ENCODE data around the gene KRTAP5-6.

KRTAP5-6 gene

GRCh38 chr11:1702506-1702905 is 5.5 kb downstream of the KRTAP5-6 start:
- no peak for DNase-seq

GRCh38 chr11:1703146-1703545 is 6.2 kb downstream of the KRTAP5-6 start:
- DNase-seq, result no peak

GRCh38 chr11:1705126-1706052 is 8.4 kb downstream of the KRTAP5-6 start:
- DNase-seq, result no peak

- no peak for DNase-seq
Observed at GRCh38 chr11:1706634-1707400, 9.8 kb downstream of the KRTAP5-6 start.

- no peak for DNase-seq
Observed at GRCh38 chr11:1707751-1708150, 10.8 kb downstream of the KRTAP5-6 start.

- DNase-seq, result no peak
Observed at GRCh38 chr11:1708716-1709115, 11.7 kb downstream of the KRTAP5-6 start.

GRCh38 chr11:1714908-1715885 is 18.2 kb downstream of the KRTAP5-6 start:
- DNase-seq, result no peak

GRCh38 chr11:1717745-1718144 is 20.8 kb downstream of the KRTAP5-6 start:
- no peak for DNase-seq

- no peak for DNase-seq
Observed at GRCh38 chr11:1718326-1718725, 21.3 kb downstream of the KRTAP5-6 start.

GRCh38 chr11:1719781-1720180 is 22.8 kb downstream of the KRTAP5-6 start:
- no peak for DNase-seq

GRCh38 chr11:1727096-1727690 is 30.2 kb downstream of the KRTAP5-6 start:
- no peak for DNase-seq

GRCh38 chr11:1727861-1728260 is 30.9 kb downstream of the KRTAP5-6 start:
- no peak for DNase-seq

GRCh38 chr11:1728301-1728700 is 31.3 kb downstream of the KRTAP5-6 start:
- no peak for DNase-seq

GRCh38 chr11:1728931-1729691 is 32.1 kb downstream of the KRTAP5-6 start:
- no peak for DNase-seq

- no peak for DNase-seq
Observed at GRCh38 chr11:1729692-1730011, 32.7 kb downstream of the KRTAP5-6 start.

- DNase-seq, result no peak
Observed at GRCh38 chr11:1730059-1730629, 33.1 kb downstream of the KRTAP5-6 start.

GRCh38 chr11:1731451-1732059 is 34.6 kb downstream of the KRTAP5-6 start:
- DNase-seq, result no peak

- no peak for DNase-seq
Observed at GRCh38 chr11:1732418-1733008, 35.5 kb downstream of the KRTAP5-6 start.

GRCh38 chr11:1733009-1733715 is 36.2 kb downstream of the KRTAP5-6 start:
- no peak for DNase-seq
